Measurements from ENCODE around the gene ATP6AP1. TPM values are rescaled to one million over a fixed set of nuclear protein-coding genes. Genes with fewer than 3 reads are reported as not detected.

The ATP6AP1 gene
- total and polyA plus RNA-seq, 2 donors (not counting 3 experiments of a cell fraction or from before 2014, with no cell fraction given) = 145 to 322 TPM

DNA sequence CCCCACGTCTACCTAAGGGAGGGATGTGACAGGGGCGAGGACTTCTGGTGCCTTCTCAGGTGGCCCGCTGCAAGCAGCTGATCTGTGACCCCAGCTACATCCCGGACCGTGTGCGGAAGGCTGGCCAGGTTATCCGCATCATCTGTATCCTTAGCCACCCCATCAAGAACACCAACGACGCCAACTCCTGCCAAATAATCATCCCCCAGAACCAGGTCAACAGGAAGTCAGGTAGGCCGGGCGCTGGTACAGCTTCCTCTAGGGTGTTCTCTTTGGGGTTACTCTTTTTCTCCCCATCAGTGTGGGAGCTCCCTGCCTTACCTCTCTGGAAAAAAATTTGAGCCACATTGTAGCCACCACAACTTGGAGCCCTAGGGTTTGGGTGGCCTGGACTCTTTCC lies 13.1 kb downstream of the ATP6AP1 start:
- Histone ChIP-seq H3K36me3 (ENCODE audit: control insufficient read depth in 2 of 2, extremely low read depth in 1 of 2, insufficient read depth in 2 of 2, low read length in 2 of 2) (peaks cover 4 to 25% of the 10 kb centered on the region in 2 experiments), H3K9me3 (replicated peaks; ENCODE audit: control insufficient read depth, insufficient read depth, low read length) (no peaks in the 10 kb centered on the region), H3K9me1 (replicated peaks; ENCODE audit: control insufficient read depth, extremely low read depth, insufficient read depth, low read length) (no peaks in the 10 kb centered on the region), H3K79me2 (ENCODE audit: control insufficient read depth, insufficient read depth, low read length) (peaks cover 64% of the 10 kb centered on the region), H3K27me3 (ENCODE audit: control insufficient read depth in 2 of 2, insufficient read depth in 2 of 2, low read length in 2 of 2) (no peaks in the 10 kb centered on the region), H3K9ac (replicated peaks; ENCODE audit: extremely low read depth, insufficient read depth, low read length) (no peak overlapping the region), H3K4me1 (ENCODE audit: control insufficient read depth, extremely low read depth, insufficient read depth, low read length) (peaks cover 15% of the 10 kb centered on the region), H2AFZ (ENCODE audit: low read depth, low read length) (no peak overlapping the region), H3K4me2 (ENCODE audit: insufficient read depth, low read length) (no peak overlapping the region), H4K20me1 (replicated peaks; ENCODE audit: control insufficient read depth, extremely low read depth, insufficient read depth, low read length) (no peaks in the 10 kb centered on the region), H3K4me3 (replicated peaks in 1 of 3; ENCODE audit: insufficient read depth in 1 of 3, low read depth in 1 of 3, low read length in 3 of 3) (no peak overlapping the region), H3K27ac (ENCODE audit: insufficient read depth, low read depth, low read length) (no peak overlapping the region)
- DNase-seq (ENCODE audit: low read depth, low spot score) (no peak), FAIRE-seq (no peak)
- intact Hi-C loops (cut with micrococcal nuclease) (loop anchor here (5.0 kb wide), 2 partner anchors 34 to 36 kb away; partner anchors contain the start of genes DNASE1L1 and LAGE3), dilution Hi-C loops (cut with MboI; ENCODE audit: extremely low pct_ligation_motif_present, low sequenced_read_pairs) (no loop called here)
- ChIA-PET CTCF (interaction anchor here (1.4 kb wide), 1 partner anchor 14 kb away, joined by 3 read pairs; no protein-coding TSS in a partner anchor), POLR2A (no interaction called here)
- BruUV-seq (replicated peaks) = no TSS peak
- TF ChIP-seq JUN (IDR thresholded peaks at IDR 0.05; ENCODE audit: borderline replicate concordance, insufficient read depth, insufficient read length, low read depth) (no peak), FOS (IDR thresholded peaks at IDR 0.05; ENCODE audit: borderline replicate concordance, insufficient read depth, low read length) (no peak), POLR2AphosphoS5 (IDR thresholded peaks at IDR 0.05; ENCODE audit: insufficient read depth, low read depth, low read length) (no peak), POLR2A (IDR thresholded peaks at IDR 0.05; ENCODE audit: low read depth, low read length) (no peak)
- TF ChIP-seq, protein P1, sequence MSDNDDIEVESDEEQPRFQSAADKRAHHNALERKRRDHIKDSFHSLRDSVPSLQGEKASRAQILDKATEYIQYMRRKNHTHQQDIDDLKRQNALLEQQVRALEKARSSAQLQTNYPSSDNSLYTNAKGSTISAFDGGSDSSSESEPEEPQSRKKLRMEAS (IDR thresholded peaks at IDR 0.05; ENCODE audit: insufficient read depth, insufficient read length) = no peak
- TF ChIP-seq, protein P2, sequence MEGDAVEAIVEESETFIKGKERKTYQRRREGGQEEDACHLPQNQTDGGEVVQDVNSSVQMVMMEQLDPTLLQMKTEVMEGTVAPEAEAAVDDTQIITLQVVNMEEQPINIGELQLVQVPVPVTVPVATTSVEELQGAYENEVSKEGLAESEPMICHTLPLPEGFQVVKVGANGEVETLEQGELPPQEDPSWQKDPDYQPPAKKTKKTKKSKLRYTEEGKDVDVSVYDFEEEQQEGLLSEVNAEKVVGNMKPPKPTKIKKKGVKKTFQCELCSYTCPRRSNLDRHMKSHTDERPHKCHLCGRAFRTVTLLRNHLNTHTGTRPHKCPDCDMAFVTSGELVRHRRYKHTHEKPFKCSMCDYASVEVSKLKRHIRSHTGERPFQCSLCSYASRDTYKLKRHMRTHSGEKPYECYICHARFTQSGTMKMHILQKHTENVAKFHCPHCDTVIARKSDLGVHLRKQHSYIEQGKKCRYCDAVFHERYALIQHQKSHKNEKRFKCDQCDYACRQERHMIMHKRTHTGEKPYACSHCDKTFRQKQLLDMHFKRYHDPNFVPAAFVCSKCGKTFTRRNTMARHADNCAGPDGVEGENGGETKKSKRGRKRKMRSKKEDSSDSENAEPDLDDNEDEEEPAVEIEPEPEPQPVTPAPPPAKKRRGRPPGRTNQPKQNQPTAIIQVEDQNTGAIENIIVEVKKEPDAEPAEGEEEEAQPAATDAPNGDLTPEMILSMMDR (IDR thresholded peaks at IDR 0.05; ENCODE audit: extremely low read depth in 1 of 2, insufficient read depth in 1 of 2, low read depth in 1 of 2, low read length in 2 of 2) = no peak
